ENCODE measurements around the gene VTI1A. TPM values are rescaled to one million over a fixed set of nuclear protein-coding genes. Genes with fewer than 3 reads are reported as not detected.
A peak's percentile ranks its signal among the peaks of the same experiment; 100 is the strongest.

Gene VTI1A
- total RNA-seq, 2 donors from 2014 or later: 71.6 to 139 TPM

DNA sequence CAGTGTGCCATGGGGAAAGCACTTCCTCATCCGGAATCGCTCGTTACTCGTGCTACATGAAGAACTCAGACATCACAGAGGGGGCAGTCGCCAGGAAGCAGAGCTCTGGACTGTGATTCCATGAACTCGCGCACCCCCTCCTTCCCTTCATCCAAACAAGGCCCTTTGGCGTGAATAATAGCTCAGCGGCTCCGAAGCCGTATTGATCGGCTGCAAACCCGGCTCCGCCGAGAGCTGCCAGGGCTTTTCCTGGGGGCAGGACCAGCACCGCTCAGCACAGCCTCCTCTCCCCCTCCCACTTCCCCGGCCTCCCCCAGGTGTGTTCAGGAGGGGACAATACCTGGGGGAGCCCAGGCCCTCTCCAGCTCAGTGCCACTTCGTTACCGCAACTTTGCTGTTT is 374.0 kb downstream of the VTI1A start:
- peaks cover 1 to 9% of the 10 kb centered on the region in 2 donors for H3K4me1 ChIP-seq (ENCODE audit: control insufficient read depth in 1 of 2, low read depth in 2 of 2)
- H3K9me3 ChIP-seq: no peaks in the 10 kb centered on the region
- H3K36me3 ChIP-seq: no peaks in the 10 kb centered on the region
- TF ChIP-seq, protein P1, sequence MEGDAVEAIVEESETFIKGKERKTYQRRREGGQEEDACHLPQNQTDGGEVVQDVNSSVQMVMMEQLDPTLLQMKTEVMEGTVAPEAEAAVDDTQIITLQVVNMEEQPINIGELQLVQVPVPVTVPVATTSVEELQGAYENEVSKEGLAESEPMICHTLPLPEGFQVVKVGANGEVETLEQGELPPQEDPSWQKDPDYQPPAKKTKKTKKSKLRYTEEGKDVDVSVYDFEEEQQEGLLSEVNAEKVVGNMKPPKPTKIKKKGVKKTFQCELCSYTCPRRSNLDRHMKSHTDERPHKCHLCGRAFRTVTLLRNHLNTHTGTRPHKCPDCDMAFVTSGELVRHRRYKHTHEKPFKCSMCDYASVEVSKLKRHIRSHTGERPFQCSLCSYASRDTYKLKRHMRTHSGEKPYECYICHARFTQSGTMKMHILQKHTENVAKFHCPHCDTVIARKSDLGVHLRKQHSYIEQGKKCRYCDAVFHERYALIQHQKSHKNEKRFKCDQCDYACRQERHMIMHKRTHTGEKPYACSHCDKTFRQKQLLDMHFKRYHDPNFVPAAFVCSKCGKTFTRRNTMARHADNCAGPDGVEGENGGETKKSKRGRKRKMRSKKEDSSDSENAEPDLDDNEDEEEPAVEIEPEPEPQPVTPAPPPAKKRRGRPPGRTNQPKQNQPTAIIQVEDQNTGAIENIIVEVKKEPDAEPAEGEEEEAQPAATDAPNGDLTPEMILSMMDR (IDR thresholded peaks at IDR 0.05): no peak
- H3K27ac ChIP-seq: no peak overlapping the region
- ATAC-seq (ENCODE audit: insufficient number of reproducible peaks, low FRiP score, low read depth) (no peak), DNase-seq (ENCODE audit: low spot score) (no peak)
- no peaks in the 10 kb centered on the region for H3K27me3 ChIP-seq (replicated peaks; ENCODE audit: insufficient read depth)
- H3K4me3 ChIP-seq: no peak overlapping the region

DNA sequence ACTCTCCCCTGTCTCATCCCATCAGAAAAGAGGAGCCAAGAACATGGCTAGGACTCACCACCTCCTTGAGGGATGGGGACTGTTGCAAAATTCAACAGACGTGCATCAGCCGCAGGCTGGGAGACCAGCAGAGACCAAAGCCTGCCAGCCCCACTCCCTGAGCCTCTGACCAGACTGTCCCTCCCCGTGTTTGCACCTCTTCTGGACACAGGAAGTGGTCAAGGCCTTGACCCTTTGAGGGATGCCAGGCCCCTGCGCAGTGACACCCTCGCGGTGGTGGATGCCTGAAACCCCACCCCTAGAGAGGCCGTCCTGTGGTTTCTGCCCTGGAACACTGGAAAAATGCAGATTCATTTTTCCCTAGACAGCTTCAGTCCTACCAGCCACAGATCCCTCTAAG is 374.6 kb downstream of the VTI1A start:
- no peaks in the 10 kb centered on the region for H3K9me3 ChIP-seq
- peaks cover 0 to 12% of the 10 kb centered on the region in 2 donors for H3K4me1 ChIP-seq (ENCODE audit: control insufficient read depth in 1 of 2, low read depth in 2 of 2)
- no peak for DNase-seq (ENCODE audit: low spot score)
- no peak overlapping the region for H3K27ac ChIP-seq
- no peaks in the 10 kb centered on the region for H3K36me3 ChIP-seq
- H3K27me3 ChIP-seq (replicated peaks; ENCODE audit: insufficient read depth): no peaks in the 10 kb centered on the region
- TF ChIP-seq, protein P1 (IDR thresholded peaks at IDR 0.05): no peak
- no peak overlapping the region for H3K4me3 ChIP-seq
- ATAC-seq (ENCODE audit: insufficient number of reproducible peaks, low FRiP score, low read depth): no peak

DNA sequence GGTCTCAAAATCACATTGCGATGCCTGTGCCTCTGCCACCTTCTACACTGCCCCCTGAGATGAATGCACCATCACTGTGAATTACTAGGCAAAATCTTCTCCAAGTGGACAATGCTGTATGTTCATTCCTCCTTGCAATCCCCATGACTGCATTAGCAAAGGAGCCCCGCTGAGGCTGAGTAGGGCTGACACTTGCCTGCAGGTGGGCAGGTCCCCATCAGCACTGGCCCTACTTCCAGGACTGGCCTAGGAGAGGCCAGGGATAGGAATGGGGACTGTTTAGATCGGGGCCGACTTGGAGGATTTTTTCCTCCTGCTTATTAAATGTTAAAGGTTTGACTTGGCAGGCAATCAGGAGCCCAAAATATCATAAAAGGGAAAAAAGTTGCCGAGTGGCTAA is 376.0 kb downstream of the VTI1A start:
- H3K27me3 ChIP-seq (replicated peaks; ENCODE audit: insufficient read depth): no peaks in the 10 kb centered on the region
- H3K27ac ChIP-seq: no peak overlapping the region
- no peaks in the 10 kb centered on the region for H3K36me3 ChIP-seq
- no peak for ATAC-seq (ENCODE audit: insufficient number of reproducible peaks, low FRiP score, low read depth)
- peaks cover 0 to 13% of the 10 kb centered on the region in 2 donors for H3K4me1 ChIP-seq (ENCODE audit: control insufficient read depth in 1 of 2, low read depth in 2 of 2)
- TF ChIP-seq, protein P1 (IDR thresholded peaks at IDR 0.05): no peak
- no peak for DNase-seq (ENCODE audit: low spot score)
- H3K4me3 ChIP-seq: no peak overlapping the region
- no peaks in the 10 kb centered on the region for H3K9me3 ChIP-seq

DNA sequence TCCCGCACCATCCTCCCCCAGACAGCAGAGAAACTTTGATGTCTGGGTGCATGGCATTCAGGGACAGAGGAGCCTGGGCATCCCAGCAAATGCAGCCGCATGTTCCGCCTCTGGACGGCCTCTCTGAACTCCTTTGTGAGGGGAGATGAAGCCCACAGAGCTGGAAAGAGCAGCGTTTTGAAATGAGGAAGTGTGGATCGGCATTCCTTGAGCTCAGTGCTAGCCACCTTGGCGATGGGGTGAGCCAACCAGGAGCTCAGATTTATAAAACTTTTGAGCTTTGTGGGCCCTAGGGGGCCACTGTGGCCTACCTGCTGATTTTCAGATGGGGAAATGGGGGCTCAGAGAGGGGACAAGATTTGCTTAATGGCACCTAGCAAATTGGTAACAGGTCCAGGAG is 376.6 kb downstream of the VTI1A start:
- H3K27me3 ChIP-seq (replicated peaks; ENCODE audit: insufficient read depth): no peaks in the 10 kb centered on the region
- no peak for ATAC-seq (ENCODE audit: insufficient number of reproducible peaks, low FRiP score, low read depth)
- no peak for DNase-seq (ENCODE audit: low spot score)
- H3K4me1 ChIP-seq (ENCODE audit: control insufficient read depth in 1 of 2, low read depth in 2 of 2): peaks cover 0 to 13% of the 10 kb centered on the region in 2 donors
- TF ChIP-seq, protein P1 (IDR thresholded peaks at IDR 0.05): no peak
- no peak overlapping the region for H3K4me3 ChIP-seq
- H3K9me3 ChIP-seq: no peaks in the 10 kb centered on the region
- H3K27ac ChIP-seq: no peak overlapping the region
- H3K36me3 ChIP-seq: no peaks in the 10 kb centered on the region

DNA sequence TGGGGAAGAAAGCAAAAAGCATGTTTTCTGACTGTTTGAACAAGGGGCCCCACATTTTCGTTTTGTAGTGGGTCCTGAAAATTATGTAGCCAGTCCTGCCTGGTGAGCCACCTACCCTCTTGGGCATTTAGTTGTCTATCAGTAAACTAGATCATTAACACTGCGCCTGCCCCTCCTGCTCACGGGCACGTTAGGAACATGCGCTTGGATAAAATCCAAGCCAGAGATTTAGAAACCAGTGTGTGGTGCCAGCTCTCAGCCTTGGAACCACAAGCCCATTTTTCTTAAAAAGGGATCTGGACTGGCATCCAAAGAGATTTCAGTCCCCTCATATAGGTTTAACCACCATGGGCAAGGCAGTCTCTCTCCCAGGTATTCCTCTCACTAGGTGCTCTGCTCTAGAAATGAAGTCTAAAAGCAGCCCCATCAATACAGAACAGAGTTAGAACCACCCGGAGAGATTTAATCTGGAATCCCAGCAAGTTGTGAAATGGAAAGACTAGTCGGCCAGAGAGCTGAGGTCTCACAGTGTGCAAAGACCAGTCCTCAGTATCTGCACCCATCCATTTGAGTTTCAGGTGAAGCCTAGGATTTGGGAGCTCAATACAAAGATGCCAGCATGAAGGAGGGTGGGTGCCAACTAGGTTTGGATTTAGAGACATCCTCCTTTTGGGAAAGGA is 379.1 kb downstream of the VTI1A start:
- DNase-seq (ENCODE audit: low spot score): no peak
- Histone ChIP-seq H3K36me3 (no peaks in the 10 kb centered on the region), H3K9me3 (no peaks in the 10 kb centered on the region), H3K27ac (no peak overlapping the region), H3K27me3 (replicated peaks; ENCODE audit: insufficient read depth) (no peaks in the 10 kb centered on the region), H3K4me1 (ENCODE audit: control insufficient read depth in 1 of 2, low read depth in 2 of 2) (peaks cover 0 to 13% of the 10 kb centered on the region in 2 donors), H3K4me3 (peak overlapping the region; percentile 15)
- ATAC-seq (ENCODE audit: insufficient number of reproducible peaks, low FRiP score, low read depth): no peak
- TF ChIP-seq, protein P1 (IDR thresholded peaks at IDR 0.05): no peak

All from thoracic aorta (tissue), 2 donors.